AG04450 (cell line): ENCODE measurements around the gene SEZ6L2. TPM values are rescaled to one million over a fixed set of nuclear protein-coding genes. Genes with fewer than 3 reads are reported as not detected.
A peak's percentile ranks its signal among the peaks of the same experiment; 100 is the strongest.

Experiments used
- CTCF ChIA-PET: fragments of 300-600, 350-600 bp; formaldehyde crosslinking; extraction: SDS; loops from one replicate; lab custom pipeline; 2022; ENCODE audit warnings: antibody characterized with exemption, inconsistent platforms; lab: Charles Lee
- POLR2A ChIA-PET: fragments of 350-600 bp; formaldehyde crosslinking; extraction: SDS; loops from one replicate; lab custom pipeline; 2021; ENCODE audit warnings: antibody characterized with exemption, inconsistent platforms; lab: Yijun Ruan, JAX
- DNase-seq: peaks from one replicate; pipeline ENCODE4 v3.0.0-alpha.2; 2011; ENCODE audit warnings: low read depth, low spot score
- H3K27ac ChIP-seq: one replicate; pipeline ENCODE4 v1.5.1; 2012; ENCODE audit warnings: low read depth, low read length, control low read depth
- H3K27me3 ChIP-seq: one replicate; pipeline ENCODE4 v1.6.0; 2012; ENCODE audit warnings: low read length; ENCODE audit not compliant: control insufficient read depth, insufficient read depth
- H3K4me3 ChIP-seq: 2 replicates; pipeline ENCODE4 v1.5.1; 2011; ENCODE audit warnings: mild to moderate bottlenecking, low read depth, low read length, control low read depth
- H3K9me3 ChIP-seq: 2 replicates; pipeline ENCODE4 v1.5.1; 2012; ENCODE audit warnings: low read length; ENCODE audit not compliant: control insufficient read depth, insufficient read depth
- CTCF ChIP-seq: IDR thresholded peaks from 2 replicates; pipeline ENCODE4 v1.5.1; 2011; ENCODE audit warnings: low read depth, low read length, control low read depth, inconsistent platforms
- polyA plus RNA-seq: library from polyadenylated mRNA; depleted of rRNA; stranded (reverse); fragments of >200 nt; gene quantifications from 2 replicates; pipeline ENCODE4 v1.2.3, GENCODE V29; 2011

Gene SEZ6L2
- polyA plus RNA-seq, 1 experiment = 5.0 TPM

GRCh38 chr16:29858149-29858849, 41.1 kb downstream of the SEZ6L2 start:
- CTCF ChIA-PET = interaction anchor here (1.0 to 3.3 kb wide), 2 partner anchors 10 to 19 kb away, joined by 3 to 30 read pairs; no protein-coding TSS in a partner anchor
- H3K27ac ChIP-seq = no peak overlapping the region
- H3K9me3 ChIP-seq = no peaks in the 10 kb centered on the region; the same call in 1 of the 2 replicates
- H3K4me3 ChIP-seq = no peak overlapping the region
- DNase-seq = no peak
- POLR2A ChIA-PET = interaction anchor here (1.0 kb wide), 1 partner anchor 11 kb away, joined by 5 read pairs; no protein-coding TSS in a partner anchor
- no peak for TF ChIP-seq CTCF
- no peaks in the 10 kb centered on the region for H3K27me3 ChIP-seq

GRCh38 chr16:29857133-29857760, 42.1 kb downstream of the SEZ6L2 start:
- TF ChIP-seq CTCF = no peak
- H3K27me3 ChIP-seq = no peaks in the 10 kb centered on the region
- no peak for DNase-seq
- ChIA-PET POLR2A (interaction anchor here (0.8 to 1.0 kb wide), 3 partner anchors 10 to 32 kb away, joined by 3 to 6 read pairs (median 5); no protein-coding TSS in a partner anchor), CTCF (interaction anchor here (0.6 to 3.3 kb wide), 2 partner anchors 9 to 258 kb away, joined by 5 to 30 read pairs; no protein-coding TSS in a partner anchor)
- peak overlapping the region; percentile 47 for H3K27ac ChIP-seq
- no peak overlapping the region for H3K4me3 ChIP-seq
- no peaks in the 10 kb centered on the region; the same call in 1 of the 2 replicates for H3K9me3 ChIP-seq

GRCh38 chr16:29854520-29855100, 44.7 kb downstream of the SEZ6L2 start:
- H3K4me3 ChIP-seq = no peak overlapping the region
- TF ChIP-seq CTCF = no peak
- no peak for DNase-seq
- H3K27me3 ChIP-seq = no peaks in the 10 kb centered on the region
- H3K27ac ChIP-seq = no peak overlapping the region
- H3K9me3 ChIP-seq = no peaks in the 10 kb centered on the region; the same call in 1 of the 2 replicates
- ChIA-PET POLR2A (interaction anchor here (0.8 kb wide), 1 partner anchor 10 kb away, joined by 3 read pairs; no protein-coding TSS in a partner anchor), CTCF (interaction anchor here (0.5 kb wide), 1 partner anchor 70 kb away, joined by 3 read pairs; no protein-coding TSS in a partner anchor)

- no peaks in the 10 kb centered on the region for H3K9me3 ChIP-seq
- H3K4me3 ChIP-seq = no peak overlapping the region
- peak overlapping the region; percentile 39 for H3K27ac ChIP-seq
- DNase-seq = no peak
- H3K27me3 ChIP-seq = no peaks in the 10 kb centered on the region
- CTCF ChIA-PET = no interaction called here
- POLR2A ChIA-PET = interaction anchor here (1.1 kb wide), 1 partner anchor 11 kb away, joined by 4 read pairs; no protein-coding TSS in a partner anchor
- no peak for TF ChIP-seq CTCF
Observed at GRCh38 chr16:29852654-29853053, 46.7 kb downstream of the SEZ6L2 start.
